Stimulated activated CD8-positive, alpha-beta memory T cell treated with anti-CD3 and anti-CD28 coated beads, Interleukin-7, amount 100 ng/mL, for 48 hours (primary cell): ENCODE results near the gene KRT76.

Experiments used
- DNase-seq, 2 donors: peaks; one replicate each; pipeline ENCODE4 v3.0.0-alpha.2; 2020; ENCODE audit warnings: low read depth in 1 of 2; ENCODE audit errors: extremely low read depth in 1 of 2

Gene KRT76

DNA sequence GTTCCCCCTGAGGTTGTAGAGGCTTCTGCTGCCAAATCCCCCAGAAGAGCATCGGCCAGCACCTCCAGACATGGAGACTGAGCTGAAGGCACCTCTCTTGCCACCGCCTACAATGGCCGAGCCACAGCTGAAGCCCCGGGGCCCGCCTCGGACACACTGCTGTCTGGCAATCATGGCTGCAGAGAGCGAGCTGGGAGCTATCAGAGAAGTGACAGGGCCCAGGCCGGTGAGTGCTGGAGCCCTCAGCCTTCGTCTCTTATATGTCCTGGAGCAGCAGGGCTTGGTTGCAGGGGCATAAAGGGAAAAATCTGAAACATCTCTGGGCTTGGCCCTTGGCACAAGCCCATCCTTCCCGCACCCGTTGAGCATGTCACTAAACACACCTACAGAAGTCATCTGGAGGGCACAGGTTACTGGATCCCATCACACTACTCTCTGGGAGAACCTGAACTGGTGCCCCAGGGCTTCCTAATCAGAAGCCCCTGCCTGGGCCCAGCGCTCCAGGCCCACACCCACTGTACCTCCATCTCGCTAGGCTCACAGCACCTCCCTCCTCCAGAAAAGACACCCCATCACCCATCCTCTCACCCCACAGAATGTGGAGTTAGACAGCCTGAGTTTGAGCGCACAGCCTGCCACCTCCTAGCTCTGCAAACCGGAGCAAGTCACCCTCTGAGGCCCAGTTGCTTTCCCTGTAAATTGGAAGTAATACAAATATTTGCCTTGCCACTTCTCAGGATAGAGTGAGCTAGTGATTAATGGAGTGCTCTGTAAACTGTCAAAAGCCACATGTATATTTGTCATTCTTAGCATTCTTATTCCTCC is 37.0 kb upstream of the KRT76 start, which contains the start of gene KRT4:
TSS of gene KRT4 (minus strand) at position 232 of the 825 bp plus-strand sequence. CDS start at position 174, 58 bp downstream.
- DNase-seq = no peak

DNA sequence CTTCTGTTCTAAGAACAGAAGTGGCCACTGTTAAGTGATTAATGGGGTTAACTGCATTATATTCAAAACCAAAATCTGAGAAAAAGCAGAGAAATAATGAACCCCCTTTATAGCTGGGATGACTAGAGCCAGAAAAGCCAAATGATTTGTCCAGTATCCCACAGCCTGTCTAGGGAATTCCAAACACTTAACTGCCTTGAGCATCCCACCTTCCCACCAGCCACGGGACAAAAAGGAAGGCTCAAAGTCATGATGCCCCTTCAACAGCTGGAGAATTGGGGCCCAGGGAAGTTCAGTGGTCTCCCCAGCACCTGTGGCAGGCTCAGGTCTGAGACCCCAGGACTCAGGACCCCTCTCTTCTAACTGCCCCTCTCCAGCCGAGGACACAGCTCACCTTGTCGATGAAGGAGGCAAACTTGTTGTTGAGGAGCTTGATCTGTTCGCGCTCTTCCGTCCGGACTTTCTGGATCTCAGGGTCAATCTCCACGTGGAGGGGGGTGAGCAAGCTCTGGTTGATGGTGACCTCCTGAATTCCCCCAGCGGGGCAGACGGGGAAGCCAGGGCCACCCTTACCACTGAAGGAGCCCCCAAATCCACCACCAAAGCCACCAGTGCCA is 36.2 kb upstream of the KRT76 start:
- DNase-seq = no peak

DNA sequence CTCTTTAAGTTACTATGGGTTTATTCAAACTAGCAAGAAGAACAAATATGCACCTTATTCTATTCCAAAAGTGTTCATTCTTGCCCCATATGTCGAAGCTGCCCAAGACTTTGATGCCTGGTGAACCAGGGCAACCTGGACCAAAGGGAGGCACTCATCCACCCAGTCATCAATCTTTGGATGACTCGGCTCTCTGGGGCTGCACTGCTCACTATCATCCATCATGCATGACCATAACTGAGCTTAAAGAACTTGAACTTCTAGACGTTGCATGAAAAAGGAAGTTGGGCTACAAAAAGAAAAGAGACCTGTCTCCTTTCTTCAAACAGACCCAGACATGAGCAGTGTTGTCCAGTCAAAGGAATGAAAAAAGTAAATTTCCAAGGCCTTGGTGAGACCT is 35.6 kb upstream of the KRT76 start:
- no peak for DNase-seq

DNA sequence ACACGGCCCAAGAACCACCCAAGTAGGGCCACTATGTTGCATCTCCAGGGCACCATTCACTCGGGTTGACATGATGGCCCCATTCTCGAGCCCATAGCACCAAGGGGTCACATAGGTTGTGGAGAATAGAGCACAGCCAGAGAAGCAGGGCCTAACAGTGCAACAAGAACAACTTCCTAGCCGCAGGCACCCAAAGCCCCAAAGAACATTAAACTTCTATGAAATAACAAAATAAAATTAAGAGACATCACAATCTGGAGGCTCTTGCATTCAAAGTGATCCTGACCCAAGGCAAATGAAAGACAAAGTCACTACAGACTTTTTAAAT is 34.9 kb upstream of the KRT76 start:
- no peak for DNase-seq

DNA sequence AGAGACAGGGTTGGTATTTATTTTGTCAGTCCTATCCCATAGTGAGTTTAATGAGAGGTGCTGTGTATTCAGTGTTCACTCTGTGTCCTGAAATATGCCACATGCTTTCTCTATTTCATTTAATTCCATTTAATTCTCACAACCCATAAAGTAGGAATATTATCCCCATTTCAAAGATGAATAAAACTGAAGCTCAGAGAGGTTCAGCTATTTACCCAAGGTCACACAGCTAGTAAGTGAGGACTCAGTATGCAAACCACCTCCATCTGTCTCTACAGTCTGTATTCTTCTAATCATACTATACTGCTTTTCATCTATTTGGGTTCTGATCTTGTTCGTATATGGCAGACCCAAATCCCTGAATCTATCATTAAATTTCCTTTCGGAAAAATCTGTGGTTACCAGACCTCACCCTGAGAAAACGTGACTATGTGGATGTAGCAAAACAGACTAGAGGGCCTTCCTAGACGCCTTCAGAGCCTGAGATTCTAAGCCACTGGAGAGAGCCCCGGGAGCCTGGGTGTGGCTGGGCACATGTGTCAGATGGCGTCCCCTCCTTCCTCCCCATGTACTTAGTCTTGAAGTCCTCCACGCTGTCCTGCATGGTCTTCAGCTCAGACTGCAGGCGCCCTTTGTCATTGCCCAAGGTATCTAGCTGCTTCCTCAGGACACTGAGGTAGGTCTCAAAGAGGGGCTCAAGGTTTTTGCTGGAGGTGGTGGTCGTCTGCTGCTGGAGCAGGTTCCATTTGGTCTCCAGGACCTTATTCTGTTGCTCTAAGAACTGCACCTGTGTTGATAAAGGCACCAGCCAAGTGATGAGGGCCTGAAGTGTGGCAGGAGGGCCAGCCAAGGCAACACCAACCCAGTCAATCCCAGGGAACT is 34.3 kb upstream of the KRT76 start:
- no peak for DNase-seq

DNA sequence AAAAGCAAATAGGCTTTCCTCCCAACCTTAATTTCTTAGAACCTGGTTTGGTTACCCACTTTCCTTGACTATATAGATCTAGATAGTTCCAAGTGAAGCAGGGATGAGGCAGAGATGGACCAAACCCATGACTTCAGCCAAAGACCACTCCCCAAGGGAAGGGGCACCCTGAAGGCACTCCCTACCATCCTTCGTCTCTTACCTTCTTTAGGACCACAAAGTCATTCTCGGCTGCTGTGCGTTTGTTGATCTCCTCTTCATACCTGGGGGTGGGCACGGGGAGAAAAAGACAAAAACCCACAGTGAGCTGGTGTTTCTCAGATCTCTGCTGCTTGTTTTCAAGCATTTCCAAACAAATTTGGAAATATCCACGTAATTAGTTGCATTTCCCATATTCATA is 33.4 kb upstream of the KRT76 start:
- DNase-seq = no peak

DNA sequence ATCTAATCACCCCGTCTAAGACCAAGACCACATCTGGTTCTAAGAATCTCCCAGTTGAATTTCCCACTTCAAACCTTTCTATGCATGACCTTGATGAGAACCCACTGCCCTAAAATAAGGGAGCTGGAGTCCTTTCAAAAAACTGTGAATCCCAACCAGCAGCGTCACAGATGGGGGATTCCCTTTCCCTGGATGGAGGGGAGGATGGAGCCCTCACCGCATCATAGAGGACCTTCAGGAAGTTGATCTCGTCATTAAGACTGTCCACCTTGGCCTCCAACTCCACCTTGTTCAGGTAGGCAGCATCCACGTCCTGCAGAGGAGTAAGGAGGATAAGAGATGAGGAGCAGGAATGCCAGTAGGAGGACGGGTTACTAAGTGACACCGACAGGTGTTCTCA is 32.0 kb upstream of the KRT76 start:
- no peak for DNase-seq

DNA sequence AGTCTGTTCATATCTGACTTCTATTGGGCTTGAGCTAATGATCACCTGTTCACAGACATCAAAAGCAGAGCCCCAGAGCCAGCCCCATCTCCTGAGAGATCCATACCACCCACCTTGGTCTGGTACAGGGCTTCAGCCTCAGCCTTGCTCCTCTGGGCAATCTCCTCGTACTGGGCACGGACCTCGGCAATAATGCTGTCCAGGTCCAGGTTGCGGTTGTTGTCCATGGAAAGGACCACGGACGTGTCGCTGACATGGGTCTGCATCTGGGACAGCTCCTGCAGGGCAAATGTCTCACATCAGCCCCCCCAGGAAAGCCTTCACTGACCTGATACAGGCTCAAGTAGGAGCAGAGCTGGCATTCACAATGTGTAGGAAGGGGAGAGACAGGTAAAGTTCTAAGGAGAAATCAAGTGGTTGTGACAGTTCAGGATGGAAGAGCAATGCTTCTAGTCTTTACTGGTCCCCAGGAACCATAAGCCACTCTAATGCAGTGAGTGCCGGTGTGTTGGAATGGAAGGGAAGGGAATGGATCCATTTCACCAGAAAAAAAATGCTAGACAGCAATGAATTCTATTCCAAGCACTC is 31.5 kb upstream of the KRT76 start:
- DNase-seq = no peak

DNA sequence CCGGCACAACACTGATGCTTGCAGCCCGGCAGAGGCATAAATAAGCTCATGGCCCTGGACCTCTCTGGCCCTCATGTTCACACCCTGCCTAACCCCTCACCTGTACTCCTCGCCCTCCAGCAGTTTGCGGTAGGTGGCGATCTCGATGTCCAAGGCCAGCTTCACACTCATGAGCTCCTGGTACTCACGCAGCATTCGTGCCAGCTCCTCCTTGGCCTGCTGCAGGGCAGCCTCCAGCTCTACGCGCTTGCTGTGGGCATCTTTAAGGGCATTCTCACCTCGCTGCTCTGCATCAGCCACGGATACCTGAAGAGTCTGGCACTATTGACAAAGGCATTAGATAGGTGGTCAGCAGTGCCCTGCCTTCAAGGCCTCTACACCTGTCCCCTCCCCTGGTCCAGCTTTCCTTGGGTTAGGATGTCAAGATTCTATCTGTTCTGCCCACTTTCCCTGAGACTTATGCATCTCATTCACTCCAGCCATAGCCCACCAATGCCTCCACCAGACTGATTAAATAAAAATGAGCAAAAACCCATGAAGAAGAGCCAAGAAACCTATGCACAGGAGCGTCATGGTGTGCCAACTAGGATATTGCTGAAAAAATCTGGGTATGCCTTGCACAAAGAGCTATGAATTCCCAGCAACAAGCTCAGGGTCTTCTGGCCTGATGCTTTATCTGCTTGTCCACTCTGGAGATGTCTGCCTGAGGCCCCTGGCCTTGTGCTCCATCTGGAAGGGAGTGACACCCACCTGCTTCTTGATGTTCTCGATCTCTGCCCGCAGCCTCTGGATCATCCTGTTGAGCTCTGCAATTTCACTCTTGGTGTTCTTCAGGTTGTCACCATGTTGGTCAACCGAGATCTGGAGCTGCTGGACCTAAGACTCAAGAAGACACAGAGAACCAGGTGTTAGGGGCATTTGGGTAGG is 30.7 kb upstream of the KRT76 start:
- no peak for DNase-seq

DNA sequence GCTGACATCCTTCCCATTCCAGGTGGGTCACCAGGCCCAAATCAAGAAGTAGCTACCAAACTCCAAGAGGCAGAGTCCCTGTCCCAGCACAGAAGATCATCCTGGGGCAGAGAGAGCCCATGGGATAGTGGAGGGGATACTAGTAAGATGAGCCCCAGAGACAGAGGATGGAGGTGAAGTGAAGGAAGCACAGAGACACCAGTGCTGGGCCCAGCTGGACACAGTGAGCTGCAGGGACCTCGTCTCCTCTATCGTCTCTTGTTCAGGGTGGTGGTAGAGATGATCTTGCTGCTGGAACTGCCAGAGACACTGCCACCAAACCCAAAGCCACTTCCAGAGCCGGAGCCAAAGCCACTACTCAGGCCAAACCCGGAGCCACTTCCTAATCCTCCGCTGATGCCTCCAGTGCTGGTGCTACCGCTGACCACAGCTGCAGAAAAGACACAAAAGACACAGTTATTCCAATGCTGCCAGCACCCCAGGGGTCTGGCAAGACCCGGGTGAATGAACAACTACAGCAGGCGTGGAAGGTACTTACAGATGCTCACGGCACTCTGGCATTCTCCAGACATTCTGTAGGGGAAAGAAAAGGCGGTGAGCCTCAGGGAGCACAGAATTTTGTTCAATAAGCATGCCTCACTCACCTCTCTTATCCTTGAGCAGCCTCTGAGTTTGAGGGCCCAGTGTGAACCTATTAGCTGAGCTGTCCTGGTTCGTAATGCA is 29.8 kb upstream of the KRT76 start:
- no peak for DNase-seq

DNA sequence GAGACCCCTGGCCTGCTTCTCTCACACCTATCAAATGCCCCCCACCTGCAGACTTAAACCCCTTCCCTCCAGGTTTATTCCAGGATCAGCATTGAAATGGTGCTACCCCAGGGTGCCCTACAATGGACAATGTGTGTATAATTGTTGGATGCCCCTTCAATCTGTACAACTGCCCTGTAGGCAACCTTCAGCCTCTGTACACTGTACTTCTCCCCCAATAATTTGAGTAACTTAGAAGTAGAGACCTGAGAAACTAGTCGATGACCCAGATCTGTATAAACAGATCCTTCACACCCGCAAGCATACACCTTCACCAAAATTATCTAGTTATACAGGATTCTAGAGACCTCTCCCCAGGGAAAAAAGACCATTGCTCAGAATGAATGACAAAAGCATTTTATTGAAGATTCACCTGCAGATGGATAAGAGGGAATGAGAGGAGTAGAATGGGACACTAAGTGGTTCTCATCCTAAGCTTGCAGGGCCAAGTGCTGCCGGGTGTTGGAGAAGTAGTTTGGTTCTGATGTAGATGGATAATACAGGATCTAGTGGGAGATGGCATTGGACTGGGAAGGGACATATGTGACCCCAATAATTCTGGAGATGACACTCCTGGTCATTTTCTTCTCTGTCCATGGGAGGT is 29.1 kb upstream of the KRT76 start:
- DNase-seq = no peak

DNA sequence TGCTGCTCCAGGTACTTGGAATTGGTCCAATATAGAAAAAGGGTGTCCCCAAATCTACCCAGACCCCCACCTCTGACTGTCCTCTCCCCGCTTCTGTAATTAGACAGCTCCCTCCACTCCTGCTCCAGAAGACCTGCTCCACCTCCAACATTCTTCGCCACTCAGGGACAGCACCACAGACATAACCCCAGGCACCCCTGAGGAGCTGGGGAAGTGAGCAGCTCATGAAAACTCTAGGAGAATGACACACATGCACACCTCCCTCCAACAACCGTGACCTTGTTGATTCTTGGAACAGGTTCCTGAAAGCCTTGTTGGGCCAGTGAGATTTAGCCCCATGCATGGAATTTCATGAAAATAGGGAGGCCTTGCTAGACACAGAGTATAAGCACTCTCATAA is 28.6 kb upstream of the KRT76 start:
- DNase-seq = no peak

DNA sequence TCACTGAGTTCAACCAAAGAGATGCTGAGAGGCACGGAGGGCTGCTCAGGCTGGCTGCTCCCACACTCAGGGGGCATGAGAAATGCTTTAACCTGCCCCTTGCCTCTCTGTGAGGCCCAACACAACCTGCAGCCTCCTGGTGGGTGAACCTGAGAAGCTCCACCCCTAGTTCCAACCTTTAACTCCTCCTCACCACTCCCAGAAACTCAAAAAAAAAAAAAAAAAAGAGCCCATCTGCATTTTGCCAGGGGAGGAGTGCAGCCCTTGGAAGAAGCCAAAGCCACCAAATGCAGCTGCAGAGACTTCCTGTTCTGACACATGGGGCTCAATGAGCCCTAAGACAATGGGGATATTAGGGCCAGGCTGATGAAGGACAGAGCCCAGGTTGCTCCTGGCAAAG is 27.9 kb upstream of the KRT76 start:
- DNase-seq = no peak

DNA sequence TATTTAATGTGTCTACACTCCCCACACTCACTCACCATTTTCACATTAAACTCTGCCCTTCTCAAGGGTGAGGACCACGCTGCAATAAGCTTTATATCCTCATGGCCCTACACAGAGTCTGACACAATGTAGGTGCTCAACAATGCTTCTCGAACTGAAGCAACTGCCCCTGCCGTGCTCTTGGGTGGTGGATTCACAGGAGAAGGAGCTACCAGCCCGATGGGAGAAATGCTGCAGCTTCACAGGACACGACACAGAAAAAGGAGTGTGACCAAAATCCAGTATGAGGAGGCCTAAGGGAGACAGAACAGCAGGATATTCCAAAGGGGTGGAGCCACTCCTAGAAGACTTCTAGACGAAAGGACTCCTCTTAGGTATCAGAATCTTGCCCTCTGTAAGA is 25.3 kb upstream of the KRT76 start:
- DNase-seq = no peak

DNA sequence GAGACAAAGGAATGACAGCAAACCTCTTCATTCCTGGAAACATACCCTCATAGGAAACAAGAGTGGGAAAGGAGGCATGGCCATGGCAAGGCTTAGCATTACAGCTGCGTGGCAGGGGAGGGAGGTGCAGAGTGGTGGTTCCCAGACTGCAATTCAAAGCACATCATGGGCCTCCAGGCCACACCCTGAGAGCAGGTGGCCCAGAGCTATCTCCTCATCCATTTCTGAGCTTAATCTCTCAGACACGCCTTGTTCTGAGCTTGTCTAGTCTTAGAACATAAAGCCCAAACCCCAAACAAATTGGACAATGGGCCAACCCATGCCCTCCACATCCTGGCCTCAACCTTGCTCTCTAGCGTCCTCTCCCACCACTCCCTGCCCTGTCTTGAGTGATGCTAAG is 24.6 kb upstream of the KRT76 start:
- no peak for DNase-seq

DNA sequence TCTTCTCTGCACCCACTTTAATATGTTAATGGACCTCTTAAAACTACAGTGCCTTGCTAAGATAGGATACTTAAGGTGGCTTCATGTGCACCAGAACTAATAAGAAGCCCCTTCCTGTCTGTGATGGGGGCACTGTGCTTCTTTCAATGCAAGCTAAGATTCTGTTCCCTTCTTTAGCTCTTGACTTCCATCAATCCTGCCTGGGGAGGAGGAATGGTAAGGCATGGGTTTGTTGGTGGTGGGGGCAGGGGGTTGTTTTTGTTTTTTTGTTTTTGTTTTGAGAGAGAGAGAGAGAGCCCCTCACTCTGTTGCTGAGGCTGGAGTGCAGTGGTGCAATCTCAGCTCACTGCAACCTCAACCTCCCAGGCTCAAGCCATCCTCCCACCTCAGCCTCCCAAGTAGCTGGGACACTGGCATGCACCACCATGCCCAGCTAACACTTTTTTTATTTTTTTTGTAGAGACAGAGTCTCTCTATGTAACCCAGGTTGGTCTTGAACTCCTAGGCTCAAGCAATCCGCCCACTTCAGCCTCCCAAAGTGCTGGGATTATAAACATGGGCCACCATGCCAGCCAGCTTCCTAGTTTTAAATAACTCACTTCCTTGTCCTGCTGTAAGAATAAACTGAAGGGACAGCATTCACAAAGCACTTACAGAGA is 23.2 kb upstream of the KRT76 start:
- no peak for DNase-seq

DNA sequence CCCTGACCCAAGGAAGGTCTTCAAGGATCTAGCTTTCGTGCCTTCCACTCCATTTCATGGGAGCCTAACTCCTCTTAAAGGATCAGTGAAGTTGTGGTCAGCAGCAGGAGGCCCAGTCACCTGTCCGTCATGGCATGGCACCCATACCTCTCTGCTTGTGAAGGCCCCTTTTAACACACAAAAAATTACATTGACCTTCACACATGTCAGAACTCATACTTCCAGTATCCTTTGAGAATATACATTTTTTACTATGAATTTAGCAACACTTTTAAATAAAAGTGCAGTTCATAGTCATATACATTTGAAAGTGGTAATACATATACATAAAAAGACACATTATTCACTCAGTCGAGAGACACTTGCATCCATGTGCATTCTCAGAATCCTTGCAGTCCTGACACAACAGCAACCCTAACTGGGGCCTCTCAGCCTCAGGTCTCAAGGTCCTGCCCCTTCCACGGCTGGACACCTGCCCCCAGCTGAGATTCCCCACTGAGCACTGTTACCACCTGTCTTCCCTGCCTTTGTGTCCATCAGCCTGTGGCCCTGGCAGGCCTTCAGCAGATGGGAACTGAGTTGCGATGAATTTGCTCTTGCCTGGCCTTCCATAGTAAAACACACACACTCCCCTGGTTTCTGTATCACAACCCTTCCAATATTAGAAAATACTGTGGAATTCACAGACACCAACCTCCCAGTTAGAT is 22.5 kb upstream of the KRT76 start:
- DNase-seq = no peak
